ENCODE results near the gene RAD21L1.

Gene RAD21L1

GRCh38 chr20:1296117-1296610 is 70.3 kb downstream of the RAD21L1 start:
- no peak for DNase-seq (ENCODE audit: low spot score)

- DNase-seq (ENCODE audit: low spot score), result no peak
These were observed 71.1 kb downstream of the RAD21L1 start for GRCh38 chr20:1296922-1297321.

GRCh38 chr20:1297486-1297885 is 71.6 kb downstream of the RAD21L1 start:
- no peak for DNase-seq (ENCODE audit: low spot score)

GRCh38 chr20:1298166-1298565 is 72.3 kb downstream of the RAD21L1 start:
- no peak for DNase-seq (ENCODE audit: low spot score)

- no peak for DNase-seq (ENCODE audit: low spot score)
These were observed 73.2 kb downstream of the RAD21L1 start for GRCh38 chr20:1298888-1299511.

GRCh38 chr20:1299522-1299921 is 73.7 kb downstream of the RAD21L1 start:
- peak; percentile 44 for DNase-seq (ENCODE audit: low spot score)

- no peak for DNase-seq (ENCODE audit: low spot score)
These were observed 74.4 kb downstream of the RAD21L1 start for GRCh38 chr20:1300083-1300840.

GRCh38 chr20:1301031-1301529 is 75.2 kb downstream of the RAD21L1 start:
- DNase-seq (ENCODE audit: low spot score), result no peak

GRCh38 chr20:1302685-1303541 is 77.1 kb downstream of the RAD21L1 start:
- no peak for DNase-seq (ENCODE audit: low spot score)

- DNase-seq (ENCODE audit: low spot score), result no peak
These were observed 79.1 kb downstream of the RAD21L1 start for GRCh38 chr20:1304710-1305515.

Measured in germinal center (tissue), 1 donor.